HFF-Myc (cell line): Measurements from ENCODE around the gene PROSER2.

Experiments used
- DNase-seq: peaks from one replicate; pipeline ENCODE4 v3.0.0-alpha.2; 2011; ENCODE audit warnings: low read depth; ENCODE audit errors: extremely low read depth
- H3K4me3 ChIP-seq: replicated peaks from 2 replicates; pipeline ENCODE4 v1.5.1; 2011; ENCODE audit warnings: low read depth, mild to moderate bottlenecking, control low read depth, low read length
- TF ChIP-seq, protein P1 (sequence below): IDR thresholded peaks from 2 replicates; pipeline ENCODE4 v1.5.1; 2012; ENCODE audit warnings: mild to moderate bottlenecking, low read depth, low read length, control low read depth; ENCODE audit errors: missing control alignments

The PROSER2 gene

DNA sequence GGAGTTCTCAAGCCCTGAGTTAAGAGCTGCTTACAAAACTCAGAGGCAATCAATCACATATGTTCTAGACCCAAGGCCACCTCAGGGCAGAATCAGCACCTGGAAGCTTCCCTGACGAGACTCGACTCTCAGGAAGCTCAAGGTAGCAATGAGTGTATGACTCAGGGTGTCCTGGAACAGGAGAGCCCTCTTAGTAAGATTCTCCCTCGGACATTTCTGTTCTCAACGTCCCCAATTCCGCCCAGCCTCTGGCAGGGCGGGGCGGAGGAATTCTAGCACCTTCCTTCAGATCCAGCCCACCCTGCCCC lies 39.6 kb upstream of the PROSER2 start:
- DNase-seq: no peak
- TF ChIP-seq, protein P1, sequence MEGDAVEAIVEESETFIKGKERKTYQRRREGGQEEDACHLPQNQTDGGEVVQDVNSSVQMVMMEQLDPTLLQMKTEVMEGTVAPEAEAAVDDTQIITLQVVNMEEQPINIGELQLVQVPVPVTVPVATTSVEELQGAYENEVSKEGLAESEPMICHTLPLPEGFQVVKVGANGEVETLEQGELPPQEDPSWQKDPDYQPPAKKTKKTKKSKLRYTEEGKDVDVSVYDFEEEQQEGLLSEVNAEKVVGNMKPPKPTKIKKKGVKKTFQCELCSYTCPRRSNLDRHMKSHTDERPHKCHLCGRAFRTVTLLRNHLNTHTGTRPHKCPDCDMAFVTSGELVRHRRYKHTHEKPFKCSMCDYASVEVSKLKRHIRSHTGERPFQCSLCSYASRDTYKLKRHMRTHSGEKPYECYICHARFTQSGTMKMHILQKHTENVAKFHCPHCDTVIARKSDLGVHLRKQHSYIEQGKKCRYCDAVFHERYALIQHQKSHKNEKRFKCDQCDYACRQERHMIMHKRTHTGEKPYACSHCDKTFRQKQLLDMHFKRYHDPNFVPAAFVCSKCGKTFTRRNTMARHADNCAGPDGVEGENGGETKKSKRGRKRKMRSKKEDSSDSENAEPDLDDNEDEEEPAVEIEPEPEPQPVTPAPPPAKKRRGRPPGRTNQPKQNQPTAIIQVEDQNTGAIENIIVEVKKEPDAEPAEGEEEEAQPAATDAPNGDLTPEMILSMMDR: no peak

DNA sequence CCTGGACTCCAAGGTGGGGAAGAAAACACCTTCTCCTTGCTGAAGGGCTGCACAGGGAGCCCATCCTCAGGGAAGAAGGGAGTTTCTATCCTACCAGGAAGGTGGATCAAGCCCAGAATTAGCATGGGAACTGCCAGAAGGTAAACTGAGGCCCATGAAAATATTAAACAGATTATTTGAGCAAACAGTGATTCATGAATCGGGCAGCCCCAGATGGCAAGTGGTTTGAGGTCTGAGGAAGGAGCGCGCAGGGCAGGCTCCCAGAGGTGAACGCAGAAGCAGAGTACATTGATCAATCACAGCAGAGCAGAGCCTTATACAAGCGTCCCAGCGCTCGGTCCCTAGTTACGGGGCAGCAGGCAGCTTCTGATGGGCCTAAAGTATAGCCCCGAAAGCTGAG lies 35.8 kb upstream of the PROSER2 start:
- TF ChIP-seq, protein P1: no peak
- DNase-seq: no peak
- no peak overlapping the region for H3K4me3 ChIP-seq

More for the DNA sequence above, 39.6 kb upstream of the PROSER2 start:
- no peak overlapping the region for H3K4me3 ChIP-seq

DNA sequence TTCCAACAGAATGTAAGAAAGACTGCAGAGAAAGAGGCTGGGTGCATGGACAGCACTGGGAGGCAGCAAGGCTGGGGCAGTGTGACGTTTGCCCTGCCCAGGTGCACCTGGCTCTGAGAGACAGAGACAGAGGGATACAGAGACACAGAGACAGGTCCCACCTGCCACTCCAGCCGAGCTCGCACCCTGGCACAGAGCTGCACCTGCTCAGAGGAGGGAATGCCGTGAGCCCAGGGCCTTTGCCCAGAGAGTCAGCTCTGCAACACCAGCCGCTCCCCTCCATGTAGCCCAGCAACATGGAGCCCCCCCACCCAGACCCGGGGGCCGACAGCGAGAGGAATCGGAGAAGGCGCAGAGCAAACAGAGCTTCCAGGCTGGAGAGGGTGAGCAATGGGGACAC lies 35.3 kb upstream of the PROSER2 start:
- TF ChIP-seq, protein P1: no peak
- H3K4me3 ChIP-seq: no peak overlapping the region
- DNase-seq: no peak

DNA sequence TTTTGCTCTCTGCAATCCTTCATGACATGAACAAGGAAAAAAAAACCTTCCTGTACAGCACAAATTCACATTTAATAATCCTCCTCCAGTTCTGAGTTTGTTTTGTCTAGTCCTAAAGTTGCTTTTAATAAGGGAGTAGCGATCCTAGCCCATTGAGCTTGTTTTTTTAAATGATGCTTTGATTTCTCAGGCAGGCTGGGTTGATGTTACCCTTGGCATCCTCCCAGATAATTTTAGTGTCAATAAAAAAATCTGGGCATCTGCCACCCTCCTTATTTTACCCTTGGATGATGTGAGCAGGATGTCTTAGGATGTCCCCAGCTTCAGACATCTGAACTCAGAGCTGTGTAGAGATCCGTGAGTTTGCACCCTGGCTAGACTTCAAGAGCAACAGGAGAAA lies 33.9 kb upstream of the PROSER2 start:
- no peak for DNase-seq
- TF ChIP-seq, protein P1: no peak
- H3K4me3 ChIP-seq: no peak overlapping the region

DNA sequence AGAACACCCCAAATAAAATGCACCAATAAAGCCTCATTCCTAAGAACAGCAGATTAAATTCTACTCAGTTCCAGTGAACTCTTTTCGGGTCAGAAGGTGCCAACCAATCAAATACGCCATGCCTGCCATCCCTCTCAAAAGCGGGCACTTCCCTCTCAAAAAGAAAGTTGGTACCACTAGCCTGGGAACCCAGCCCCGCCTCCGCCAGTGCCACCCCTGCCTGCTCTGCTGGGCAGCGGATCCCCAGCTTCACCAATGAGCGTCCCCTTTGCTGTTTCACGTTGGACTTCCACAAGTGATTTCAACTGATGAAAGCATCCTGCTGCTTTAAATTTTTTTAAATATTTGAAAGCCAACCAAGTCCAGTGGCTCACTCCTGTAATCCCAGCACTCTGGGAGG lies 33.2 kb upstream of the PROSER2 start:
- no peak for DNase-seq
- TF ChIP-seq, protein P1: no peak

DNA sequence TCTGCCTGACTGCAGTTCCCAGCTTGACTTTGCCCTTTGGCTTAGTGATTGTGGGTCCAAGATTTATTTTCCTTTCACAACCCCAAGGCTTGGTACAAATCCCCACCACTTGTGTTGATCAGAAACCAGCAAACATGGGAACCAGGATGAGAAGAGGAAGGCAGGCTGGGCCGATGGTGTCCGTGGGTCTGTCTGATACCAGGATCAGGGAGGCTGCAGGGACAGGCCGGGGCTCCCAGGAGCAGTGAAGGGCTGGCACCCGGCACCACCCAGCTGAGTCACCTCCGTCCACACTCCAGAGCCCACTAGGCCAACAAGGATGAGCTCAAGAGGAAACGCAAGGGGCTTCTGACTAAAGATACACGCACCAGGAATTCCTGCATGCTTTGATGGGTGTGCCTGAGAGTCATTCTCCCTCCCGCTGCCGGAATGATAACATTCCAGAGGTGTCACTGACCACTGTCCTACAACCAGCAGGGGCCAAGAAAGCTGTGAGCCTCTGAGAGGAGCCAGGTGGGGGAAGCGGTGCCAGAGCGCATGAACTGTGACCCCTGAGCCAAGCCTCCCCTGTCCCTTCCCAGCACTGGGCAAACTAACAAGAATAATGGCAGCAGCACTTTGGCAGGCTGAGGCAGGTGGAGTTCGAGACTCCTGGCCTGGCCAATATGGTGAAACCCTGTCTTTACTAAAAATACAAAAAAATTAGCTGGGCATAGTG lies 29.2 kb upstream of the PROSER2 start:
- no peak overlapping the region for H3K4me3 ChIP-seq
- TF ChIP-seq, protein P1: no peak
- DNase-seq: no peak

More for the DNA sequence above, 33.2 kb upstream of the PROSER2 start:
- no peak overlapping the region for H3K4me3 ChIP-seq

DNA sequence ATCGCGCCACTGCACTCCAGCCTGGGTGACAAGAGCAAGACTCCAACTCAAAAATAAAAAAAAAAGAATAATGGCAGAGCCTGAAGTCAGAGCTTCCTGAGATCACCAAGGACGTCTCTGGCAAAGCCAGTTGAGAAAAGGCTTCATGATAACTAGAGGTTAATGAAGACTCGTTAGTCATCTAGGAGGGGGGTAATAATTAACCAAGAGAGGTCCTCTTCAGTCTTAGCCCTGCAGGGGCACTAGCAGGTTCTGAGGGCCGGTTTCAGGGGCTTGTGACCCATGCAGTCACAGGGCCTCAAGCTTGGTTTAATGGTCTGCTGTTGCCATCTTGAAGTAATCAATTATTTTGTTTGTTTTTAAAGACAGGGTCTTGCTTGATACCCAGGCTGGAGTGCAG lies 28.6 kb upstream of the PROSER2 start:
- TF ChIP-seq, protein P1: no peak
- H3K4me3 ChIP-seq: no peak overlapping the region
- DNase-seq: no peak
